Measurements from ENCODE around the gene HNRNPL.

The HNRNPL gene

DNA sequence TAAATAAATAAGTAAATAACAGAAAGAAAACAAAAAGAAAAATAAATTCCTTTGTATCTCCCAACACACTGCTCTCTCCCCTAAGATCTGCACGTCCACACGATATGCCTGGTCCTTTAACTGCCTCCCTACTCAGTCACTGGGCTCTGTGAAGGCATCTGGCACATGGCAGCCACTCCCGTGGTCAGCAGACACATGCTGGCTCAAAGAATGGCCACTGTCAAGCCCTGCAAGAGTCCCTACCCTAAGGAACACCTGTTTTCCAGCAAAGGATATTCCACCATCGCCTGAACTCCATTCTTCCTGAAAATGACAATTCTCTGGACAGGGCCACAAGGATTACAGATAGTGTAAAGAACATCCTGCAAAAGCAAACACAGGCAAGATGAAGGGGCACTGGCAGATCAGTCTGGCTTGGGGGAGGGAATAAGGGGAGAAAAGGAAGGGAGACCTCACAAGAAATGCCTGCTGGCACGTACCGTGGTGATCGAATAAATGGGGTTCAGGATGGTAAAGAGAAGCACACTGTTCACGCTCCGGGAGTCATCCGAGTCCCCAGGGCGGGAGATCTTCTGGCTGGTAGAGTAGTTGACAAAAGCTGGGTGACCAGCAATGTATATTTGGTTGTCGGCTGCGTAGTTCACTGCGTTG, 4.3 kb downstream of the HNRNPL start:
- Histone ChIP-seq H3K9me3 (ENCODE audit: severe bottlenecking) (no peaks in the 10 kb centered on the region), H3K4me3 (ENCODE audit: severe bottlenecking) (no peak overlapping the region), H3K36me3 (ENCODE audit: low read depth) (peaks cover 86% of the 10 kb centered on the region), H3K27me3 (ENCODE audit: insufficient read depth, poor library complexity, severe bottlenecking) (no peaks in the 10 kb centered on the region), H3K27ac (ENCODE audit: poor library complexity, severe bottlenecking) (no peak overlapping the region), H3K4me1 (ENCODE audit: insufficient read depth, poor library complexity, severe bottlenecking) (peaks cover 17% of the 10 kb centered on the region)
- ATAC-seq (ENCODE audit: low read depth): no peak
- DNase-seq (ENCODE audit: low spot score): no peak
- TF ChIP-seq CTCF (IDR thresholded peaks at IDR 0.05; ENCODE audit: poor library complexity, severe bottlenecking): no peak

GRCh38 chr19:38844093-38844686, 5.6 kb downstream of the HNRNPL start:
- no peak for TF ChIP-seq CTCF (IDR thresholded peaks at IDR 0.05; ENCODE audit: poor library complexity, severe bottlenecking)
- H3K4me1 ChIP-seq (ENCODE audit: insufficient read depth, poor library complexity, severe bottlenecking): peaks cover 26% of the 10 kb centered on the region
- peaks cover 97% of the 10 kb centered on the region for H3K36me3 ChIP-seq (ENCODE audit: low read depth)
- ATAC-seq (ENCODE audit: low read depth) (no peak), DNase-seq (ENCODE audit: low spot score) (no peak)
- no peak overlapping the region for H3K27ac ChIP-seq (ENCODE audit: poor library complexity, severe bottlenecking)
- H3K4me3 ChIP-seq (ENCODE audit: severe bottlenecking): no peak overlapping the region
- H3K9me3 ChIP-seq (ENCODE audit: severe bottlenecking): no peaks in the 10 kb centered on the region
- no peaks in the 10 kb centered on the region for H3K27me3 ChIP-seq (ENCODE audit: insufficient read depth, poor library complexity, severe bottlenecking)

DNA sequence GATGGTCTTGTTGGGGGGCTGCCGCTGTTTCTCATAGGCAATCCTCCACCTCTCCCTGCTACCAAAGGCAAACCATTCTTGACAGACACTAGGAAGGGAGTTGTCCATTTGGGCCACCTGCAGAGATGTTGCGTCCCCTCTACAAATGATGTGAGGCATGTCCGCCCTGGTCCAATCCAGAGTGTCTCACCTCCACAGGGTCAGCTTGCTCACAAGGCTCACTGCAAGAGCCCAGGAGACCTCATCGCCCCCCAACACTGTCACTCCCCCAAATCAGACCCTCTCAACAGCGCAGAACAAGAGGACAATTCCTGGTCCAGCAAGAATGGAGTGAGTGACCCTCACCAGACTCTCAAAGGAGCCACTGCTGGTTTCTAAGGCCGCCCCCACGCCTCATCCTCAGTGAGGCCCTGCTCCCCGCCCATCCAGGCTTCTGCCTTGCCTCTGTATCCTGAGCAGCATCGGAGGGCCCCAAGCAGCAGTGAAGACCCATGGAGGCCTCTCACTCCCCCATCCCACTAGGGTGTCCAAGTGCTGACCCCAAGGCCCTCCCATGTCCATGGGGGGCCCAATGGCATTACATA, 6.5 kb downstream of the HNRNPL start:
- DNase-seq (ENCODE audit: low spot score) (no peak), ATAC-seq (ENCODE audit: low read depth) (no peak)
- no peak overlapping the region for H3K4me3 ChIP-seq (ENCODE audit: severe bottlenecking)
- TF ChIP-seq CTCF (IDR thresholded peaks at IDR 0.05; ENCODE audit: poor library complexity, severe bottlenecking): no peak
- no peaks in the 10 kb centered on the region for H3K27me3 ChIP-seq (ENCODE audit: insufficient read depth, poor library complexity, severe bottlenecking)
- H3K36me3 ChIP-seq (ENCODE audit: low read depth): peaks cover 97% of the 10 kb centered on the region
- peaks cover 28% of the 10 kb centered on the region for H3K4me1 ChIP-seq (ENCODE audit: insufficient read depth, poor library complexity, severe bottlenecking)
- H3K9me3 ChIP-seq (ENCODE audit: severe bottlenecking): no peaks in the 10 kb centered on the region
- no peak overlapping the region for H3K27ac ChIP-seq (ENCODE audit: poor library complexity, severe bottlenecking)

GRCh38 chr19:38842439-38843174, 7.2 kb downstream of the HNRNPL start:
- no peaks in the 10 kb centered on the region for H3K9me3 ChIP-seq (ENCODE audit: severe bottlenecking)
- no peak for DNase-seq (ENCODE audit: low spot score)
- no peak for TF ChIP-seq CTCF (IDR thresholded peaks at IDR 0.05; ENCODE audit: poor library complexity, severe bottlenecking)
- H3K4me1 ChIP-seq (ENCODE audit: insufficient read depth, poor library complexity, severe bottlenecking): peaks cover 29% of the 10 kb centered on the region
- no peaks in the 10 kb centered on the region for H3K27me3 ChIP-seq (ENCODE audit: insufficient read depth, poor library complexity, severe bottlenecking)
- H3K36me3 ChIP-seq (ENCODE audit: low read depth): peaks cover 97% of the 10 kb centered on the region
- no peak overlapping the region for H3K4me3 ChIP-seq (ENCODE audit: severe bottlenecking)
- no peak overlapping the region for H3K27ac ChIP-seq (ENCODE audit: poor library complexity, severe bottlenecking)
- ATAC-seq (ENCODE audit: low read depth): no peak
